ENCODE results near the gene DNAL1.

GRCh38 chr14:73726025-73726961 lies 81.5 kb downstream of the DNAL1 start:
- TF ChIP-seq CTCF (tag by site-specific recombination; IDR thresholded peaks at IDR 0.05) (no peak), ZNF624 (tag by site-specific recombination; IDR thresholded peaks at IDR 0.05) (no peak), ZXDB (tag by site-specific recombination; IDR thresholded peaks at IDR 0.05) (no peak), ZNF639 (tag by site-specific recombination; IDR thresholded peaks at IDR 0.05) (no peak), ZSCAN18 (tag by site-specific recombination; IDR thresholded peaks at IDR 0.05) (no peak), ZNF362 (tag by site-specific recombination; IDR thresholded peaks at IDR 0.05) (no peak), TCF7L2 (IDR thresholded peaks at IDR 0.05; ENCODE audit: borderline replicate concordance, low read depth, low read length) (no peak), ZBTB7A (tag by site-specific recombination; IDR thresholded peaks at IDR 0.05; ENCODE audit: low read depth) (no peak), TRIM28 (IDR thresholded peaks at IDR 0.05; ENCODE audit: borderline replicate concordance, low read length) (no peak), BCL11A (tag by site-specific recombination; IDR thresholded peaks at IDR 0.05; ENCODE audit: low read depth) (no peak), ZNF280C (tag by site-specific recombination; IDR thresholded peaks at IDR 0.05) (no peak), ZNF155 (tag by site-specific recombination; IDR thresholded peaks at IDR 0.05) (no peak), ZNF274 (IDR thresholded peaks at IDR 0.05; ENCODE audit: low read length) (no peak), ZNF274 (tag by site-specific recombination; IDR thresholded peaks at IDR 0.05; ENCODE audit: borderline replicate concordance) (no peak)

Data from HEK293 (cell line).